Inflammatory macrophage treated with lipopolysaccharide for 4 hours (primary cell): ENCODE measurements around the gene POU4F1.
A peak's percentile ranks its signal among the peaks of the same experiment; 100 is the strongest.
"Not testable (repeated sequence)": the region's sequence is repeated elsewhere in the genome, so short reads cannot be mapped to it uniquely, and the experiment has no call there.

ENCODE experiments used
- DNase-seq: peaks from one replicate; pipeline ENCODE4 v3.0.0-alpha.2; 2020

POU4F1 gene, protein sequence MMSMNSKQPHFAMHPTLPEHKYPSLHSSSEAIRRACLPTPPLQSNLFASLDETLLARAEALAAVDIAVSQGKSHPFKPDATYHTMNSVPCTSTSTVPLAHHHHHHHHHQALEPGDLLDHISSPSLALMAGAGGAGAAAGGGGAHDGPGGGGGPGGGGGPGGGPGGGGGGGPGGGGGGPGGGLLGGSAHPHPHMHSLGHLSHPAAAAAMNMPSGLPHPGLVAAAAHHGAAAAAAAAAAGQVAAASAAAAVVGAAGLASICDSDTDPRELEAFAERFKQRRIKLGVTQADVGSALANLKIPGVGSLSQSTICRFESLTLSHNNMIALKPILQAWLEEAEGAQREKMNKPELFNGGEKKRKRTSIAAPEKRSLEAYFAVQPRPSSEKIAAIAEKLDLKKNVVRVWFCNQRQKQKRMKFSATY

DNA sequence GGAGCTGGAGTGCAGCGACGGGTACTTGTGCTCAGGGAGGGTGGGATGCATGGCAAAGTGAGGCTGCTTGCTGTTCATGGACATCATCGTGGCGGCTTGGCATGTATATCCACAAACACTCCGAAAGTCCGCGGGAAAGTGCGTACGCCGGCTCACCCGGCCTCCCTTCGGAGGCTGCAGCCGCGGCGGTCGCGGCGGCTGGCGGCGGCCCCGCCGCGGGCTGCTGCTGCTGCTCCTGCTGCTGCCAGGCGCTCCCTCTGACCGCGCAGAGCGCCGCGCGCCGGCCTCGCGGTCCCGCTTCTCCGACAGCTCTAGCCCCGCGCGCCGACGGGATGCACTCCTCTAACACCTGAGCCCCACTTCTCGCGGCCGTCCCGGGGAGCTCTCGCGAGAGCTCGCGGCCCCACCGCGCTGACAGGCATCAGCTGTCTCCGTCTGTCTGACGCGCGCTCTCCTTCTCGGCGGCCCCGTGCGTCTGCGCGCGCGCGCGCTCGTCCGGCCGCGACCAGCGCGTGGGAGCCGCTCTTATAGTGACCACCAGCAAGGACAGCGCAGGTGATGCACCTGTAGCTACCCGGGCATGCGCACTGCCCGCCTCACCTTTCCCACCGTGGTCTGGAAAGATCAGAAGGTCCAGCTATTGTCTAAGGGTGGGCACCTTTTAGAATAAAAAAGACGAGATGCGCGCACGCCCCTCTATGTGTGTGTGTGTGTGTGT is at the start of gene POU4F1:
Gene POU4F1 (minus strand): TSS at position 313 of the 718 bp plus-strand sequence. CDS start 226 bp downstream, at position 87.
- DNase-seq: peak; percentile 35

DNA sequence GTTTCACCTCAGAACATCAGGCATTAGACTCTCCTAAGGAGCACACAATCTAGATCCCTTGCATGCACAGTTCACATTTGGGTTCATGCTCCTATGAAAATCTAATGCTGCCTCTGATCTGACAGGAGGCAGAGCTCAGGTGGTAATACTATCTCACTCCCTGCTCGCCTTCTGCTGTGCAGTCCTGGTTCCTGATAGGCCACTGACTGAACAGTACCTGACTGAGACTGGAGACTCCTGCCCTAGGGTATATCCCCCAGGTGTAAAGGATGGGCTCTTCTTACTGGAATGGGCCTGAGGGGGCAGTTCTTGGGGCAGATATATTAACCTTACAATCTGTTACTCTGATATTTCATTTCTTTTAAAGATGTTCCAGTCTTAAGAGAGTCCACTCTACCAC is 49.3 kb upstream of the POU4F1 start:
- DNase-seq: no peak

DNA sequence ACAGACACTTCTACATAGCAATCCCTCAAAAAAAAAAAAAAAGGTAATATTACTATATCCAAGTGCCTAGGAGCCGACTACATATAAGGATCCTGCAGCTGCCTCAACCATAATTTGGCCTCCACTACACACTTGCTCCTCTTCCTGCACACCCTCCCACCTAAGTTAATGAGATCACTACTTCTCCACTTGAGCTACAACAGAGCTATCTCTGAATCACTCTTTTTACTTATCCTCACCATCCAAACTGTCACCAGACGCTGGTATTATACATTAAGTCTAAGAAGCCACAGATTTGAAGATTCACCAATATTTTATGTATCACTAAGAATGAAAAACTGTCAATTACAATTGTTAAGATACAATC is 47.3 kb upstream of the POU4F1 start:
- no peak for DNase-seq

DNA sequence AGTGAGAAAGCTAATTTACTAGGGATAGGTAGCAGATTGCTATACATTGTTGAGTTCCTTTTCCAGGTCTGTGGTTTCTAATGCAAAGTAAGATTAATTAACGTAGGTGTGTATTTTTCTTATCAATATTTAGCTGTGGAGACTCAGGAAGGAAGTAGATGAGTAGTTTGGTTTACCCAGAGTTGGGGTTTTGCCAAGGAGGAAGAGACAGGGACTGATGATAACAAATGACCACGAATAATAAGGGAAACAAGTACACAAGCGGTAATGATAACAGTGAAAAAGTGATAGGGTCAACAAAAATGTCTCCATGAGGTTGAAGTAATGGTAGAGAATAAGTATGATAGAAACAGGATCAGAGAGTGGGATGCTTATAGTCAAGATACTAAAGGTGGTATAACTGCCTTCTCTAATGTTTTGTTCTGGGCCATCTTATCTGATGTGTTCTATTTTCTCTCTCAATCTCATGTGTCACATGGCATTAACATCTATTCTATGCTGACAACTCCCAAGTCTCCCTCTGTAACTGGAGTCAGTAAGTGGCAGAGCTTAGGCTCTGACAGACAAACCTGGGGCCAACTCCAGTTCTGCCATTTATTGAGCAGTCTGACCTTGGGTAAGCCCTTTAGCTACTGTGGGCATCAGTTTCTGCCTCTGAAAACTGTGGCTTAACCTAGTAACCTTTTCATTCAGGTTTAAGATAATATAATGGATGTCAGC is 46.8 kb upstream of the POU4F1 start:
- DNase-seq: no peak

DNA sequence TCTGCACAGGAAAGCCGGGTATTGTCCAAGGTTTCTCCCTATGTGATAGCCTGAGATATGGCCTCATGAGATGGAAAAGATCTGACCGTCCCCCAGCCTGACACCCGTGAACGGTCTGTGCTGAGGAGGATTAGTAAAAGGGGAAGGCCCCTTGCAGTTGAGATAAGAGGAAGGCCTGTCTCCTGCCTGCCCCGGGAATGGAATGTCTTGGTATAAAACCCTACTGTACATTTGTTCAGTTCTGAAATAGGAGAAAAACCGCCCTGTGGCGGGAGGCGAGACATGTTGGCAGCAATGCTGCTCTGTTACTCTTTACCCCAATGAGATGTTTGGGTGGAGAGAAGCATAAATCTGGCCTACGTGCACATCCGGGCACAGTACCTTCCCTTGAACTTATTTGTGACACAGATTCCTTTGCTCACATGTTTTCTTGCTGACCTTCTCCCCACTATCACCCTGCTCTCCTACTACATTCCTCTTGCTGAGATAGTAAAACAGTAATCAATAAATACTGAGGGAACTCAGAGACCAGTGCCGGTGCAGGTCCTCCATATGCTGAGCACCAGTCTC is 43.8 kb upstream of the POU4F1 start:
- DNase-seq: not testable (repeated sequence)

DNA sequence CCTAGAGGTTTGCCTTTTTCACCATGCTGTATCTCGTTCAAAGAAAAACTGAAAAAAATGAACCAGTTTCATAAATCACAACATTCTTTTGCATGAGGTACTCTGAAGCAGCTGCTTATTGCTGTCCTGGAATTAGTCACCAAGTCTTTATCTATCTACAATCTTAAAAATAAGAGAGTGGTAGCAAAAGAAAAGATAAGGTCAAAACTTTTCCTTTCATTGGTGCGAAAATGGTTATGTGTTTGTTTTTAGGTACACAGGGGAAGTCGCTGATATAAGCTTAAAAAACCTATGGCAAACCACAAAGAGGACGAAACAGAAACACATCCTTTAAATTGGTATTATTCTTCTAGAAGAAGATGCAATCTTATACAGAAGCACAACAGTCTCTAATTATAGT is 34.9 kb upstream of the POU4F1 start:
- DNase-seq: no peak

DNA sequence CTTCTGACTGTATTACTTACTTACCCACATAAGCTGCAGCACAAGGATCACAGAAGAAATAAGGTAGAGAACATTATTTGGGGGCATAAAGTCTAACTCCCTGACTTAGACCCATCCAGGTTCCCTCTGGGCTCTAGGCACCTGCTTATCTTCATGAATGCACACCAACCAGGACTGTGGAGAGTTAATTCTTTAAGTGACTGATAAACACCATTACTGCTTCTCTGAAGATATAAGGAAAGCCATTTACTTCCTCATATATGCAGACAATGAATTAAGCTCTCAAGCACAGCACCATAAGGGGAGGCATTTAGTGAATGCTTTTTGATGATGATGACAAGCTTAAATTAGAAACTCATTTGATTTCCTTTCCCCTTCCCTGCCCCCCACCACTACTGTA is 33.1 kb upstream of the POU4F1 start:
- no peak for DNase-seq

DNA sequence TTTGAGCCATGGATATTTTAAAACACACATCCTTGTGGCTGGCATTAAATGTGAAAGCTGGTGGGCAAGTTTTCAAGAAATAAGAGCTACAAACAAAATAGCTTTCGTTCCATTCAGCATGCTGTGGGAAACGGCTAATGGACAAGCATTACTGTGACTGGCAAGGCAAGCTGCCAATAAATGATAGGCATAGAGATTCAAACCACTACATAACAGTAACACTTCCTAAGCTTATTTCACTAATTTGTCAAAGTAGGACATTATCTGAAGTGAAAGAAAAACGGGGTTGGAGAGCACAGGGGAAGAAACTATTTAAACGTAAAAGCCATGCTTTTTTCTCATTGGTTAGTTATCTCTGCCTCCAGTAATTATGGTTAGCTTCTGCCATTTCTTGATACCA is 29.6 kb upstream of the POU4F1 start:
- DNase-seq: no peak

DNA sequence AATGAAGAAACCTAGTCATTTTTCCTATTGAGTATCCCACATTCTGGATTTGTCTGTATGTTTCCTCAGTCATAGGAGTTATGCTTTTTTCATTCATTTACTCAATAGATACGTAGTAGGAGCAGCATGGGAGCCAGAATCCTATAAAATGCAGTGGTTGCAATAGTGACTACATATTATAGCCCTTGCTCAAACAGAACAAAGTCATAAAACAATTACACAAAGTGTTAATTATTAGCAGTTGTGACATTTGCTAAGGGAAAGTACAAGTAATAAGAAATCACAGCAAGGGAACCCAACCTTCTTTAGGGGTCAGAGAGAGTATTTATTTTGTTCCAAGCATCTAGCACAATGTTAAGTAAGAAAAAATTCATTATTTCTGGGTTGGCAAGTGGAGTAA is 27.7 kb upstream of the POU4F1 start:
- DNase-seq: no peak

DNA sequence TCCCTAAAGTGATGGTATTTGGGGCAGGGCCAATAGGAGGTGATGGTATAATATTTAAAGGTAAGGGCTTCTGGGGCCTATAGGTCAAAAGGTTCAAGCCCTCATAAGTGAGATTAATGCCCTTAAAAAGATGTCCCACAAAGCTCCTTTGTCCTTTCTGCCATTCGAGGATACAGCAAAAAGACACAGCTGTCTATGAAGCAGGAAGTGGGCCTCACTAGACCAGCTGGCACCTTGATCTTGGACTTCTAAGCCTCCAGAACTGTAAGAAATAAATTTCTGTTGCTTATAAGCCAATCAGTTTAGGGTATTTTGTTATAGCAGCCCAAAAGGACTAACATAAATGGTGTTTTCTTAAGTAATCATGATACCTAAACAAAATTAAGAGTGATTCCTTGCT is 27.2 kb upstream of the POU4F1 start:
- no peak for DNase-seq

DNA sequence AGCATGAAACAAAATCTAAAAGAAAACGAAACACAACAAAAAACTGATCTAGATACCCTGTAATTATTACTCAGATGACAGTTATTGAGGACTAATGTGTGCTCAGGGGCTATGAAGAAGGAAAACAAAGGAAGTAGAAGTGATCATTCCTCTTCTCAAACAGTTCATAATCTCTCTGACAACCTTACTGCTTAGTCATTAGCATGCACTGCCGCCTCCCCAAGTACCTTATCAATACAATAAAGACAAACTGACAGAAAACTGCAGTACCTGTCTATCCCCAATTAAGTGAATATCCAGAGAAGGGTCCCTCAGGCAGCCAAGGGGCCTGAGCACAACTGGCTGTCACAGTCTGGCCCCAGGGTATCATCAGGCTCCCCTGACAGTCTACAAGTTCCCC is 22.0 kb upstream of the POU4F1 start:
- no peak for DNase-seq

DNA sequence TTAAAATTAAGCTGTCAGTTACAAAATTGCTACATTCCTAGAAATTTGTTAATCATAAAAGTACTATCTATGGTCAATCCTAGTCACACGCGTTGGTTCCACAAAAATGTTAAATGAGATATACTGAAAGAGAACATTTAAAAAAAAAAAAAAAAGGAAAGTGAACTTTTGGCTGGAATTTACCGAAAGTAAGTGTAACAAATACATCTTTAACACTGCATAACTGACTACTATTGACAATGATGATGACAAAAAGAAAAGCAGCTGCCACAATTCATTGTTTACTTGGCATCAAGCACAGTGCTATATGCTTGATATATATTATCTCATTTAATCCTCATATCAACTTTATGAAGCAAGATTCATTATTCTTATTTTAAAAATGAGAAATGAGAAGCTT is 19.8 kb upstream of the POU4F1 start:
- no peak for DNase-seq

DNA sequence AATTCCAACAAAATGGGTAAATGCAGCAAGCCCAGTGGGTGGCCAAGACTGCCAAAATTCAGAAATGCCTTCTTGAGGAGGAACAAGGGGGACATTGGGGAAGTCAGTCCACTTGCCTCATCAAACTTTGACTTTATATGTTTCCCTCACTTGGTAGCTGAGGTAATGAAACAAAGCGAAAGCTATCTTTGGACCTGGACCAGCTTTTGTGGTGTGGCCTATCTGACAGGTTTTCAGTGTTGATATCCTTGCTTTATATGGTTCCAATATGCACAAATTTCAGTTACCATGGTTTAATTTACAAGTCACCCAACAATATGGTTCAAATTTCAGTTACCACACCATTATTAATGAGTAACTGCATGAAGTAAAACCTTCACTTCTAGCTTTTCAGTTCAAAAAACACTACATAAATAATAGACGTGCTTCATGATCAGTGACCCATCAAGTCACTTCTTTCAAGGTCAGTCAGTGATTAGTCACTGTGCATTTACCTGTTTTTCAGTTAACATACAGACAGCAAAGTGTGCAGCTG is 17.7 kb upstream of the POU4F1 start:
- no peak for DNase-seq

DNA sequence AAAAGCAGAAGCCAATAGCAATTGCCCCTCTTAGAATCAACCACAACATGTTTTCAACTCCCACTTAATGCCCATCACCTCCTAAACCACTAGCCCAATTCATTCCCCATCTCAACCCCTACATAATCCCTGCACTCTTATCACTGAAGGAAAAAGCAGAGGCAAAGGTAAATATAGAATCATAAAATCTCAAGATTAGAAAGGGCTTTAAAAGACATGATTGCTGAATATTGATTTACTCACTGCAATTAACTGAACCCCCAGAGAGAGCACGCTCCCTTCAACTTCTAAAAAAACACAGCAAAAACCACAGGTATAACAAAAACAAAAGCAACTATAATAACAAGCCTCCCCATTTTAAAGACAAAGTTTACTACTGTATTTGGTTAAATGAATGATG is 15.1 kb upstream of the POU4F1 start:
- DNase-seq: no peak

DNA sequence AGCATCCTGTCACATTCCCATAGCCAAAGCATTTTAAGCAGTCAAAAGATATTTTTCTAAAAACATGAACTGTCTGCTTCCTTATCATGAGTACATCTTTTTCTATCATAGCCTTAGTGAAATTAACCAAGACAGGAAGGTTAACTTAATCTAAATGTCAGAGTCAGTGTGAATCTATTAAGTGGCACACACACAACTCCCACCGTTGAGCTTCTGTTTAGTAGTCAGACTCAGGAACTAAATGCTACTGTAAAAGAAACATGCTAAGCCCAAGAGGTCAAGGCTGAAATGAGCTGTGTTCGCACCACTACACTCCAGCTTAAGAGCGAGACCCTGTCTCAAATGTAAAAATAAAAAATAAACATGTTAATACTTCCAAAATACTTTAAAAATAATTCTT is 7.7 kb upstream of the POU4F1 start:
- no peak for DNase-seq

DNA sequence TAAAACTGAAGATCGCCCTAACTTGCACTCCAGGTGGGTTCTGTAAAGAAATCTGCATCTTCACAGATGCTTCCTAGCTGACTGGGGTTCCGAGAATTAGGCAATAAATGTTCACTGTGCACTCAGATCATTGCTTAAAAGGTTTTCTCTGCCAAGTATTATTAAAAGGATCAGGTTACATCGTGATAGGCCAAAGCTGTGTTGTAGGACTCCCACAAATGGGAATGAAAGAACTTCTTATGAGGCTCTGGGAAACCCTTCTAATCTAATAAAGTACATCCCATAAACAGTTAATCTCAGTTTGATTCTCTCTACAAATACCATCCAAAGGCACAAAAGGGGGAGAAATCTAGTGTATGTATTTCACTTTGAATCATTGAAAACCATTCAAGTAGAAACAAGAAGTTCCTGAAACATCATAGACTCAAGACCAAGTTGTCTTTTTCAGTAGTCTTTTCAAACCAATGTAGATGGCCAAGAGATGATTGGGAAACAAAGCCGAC is 7.1 kb upstream of the POU4F1 start:
- DNase-seq: no peak

DNA sequence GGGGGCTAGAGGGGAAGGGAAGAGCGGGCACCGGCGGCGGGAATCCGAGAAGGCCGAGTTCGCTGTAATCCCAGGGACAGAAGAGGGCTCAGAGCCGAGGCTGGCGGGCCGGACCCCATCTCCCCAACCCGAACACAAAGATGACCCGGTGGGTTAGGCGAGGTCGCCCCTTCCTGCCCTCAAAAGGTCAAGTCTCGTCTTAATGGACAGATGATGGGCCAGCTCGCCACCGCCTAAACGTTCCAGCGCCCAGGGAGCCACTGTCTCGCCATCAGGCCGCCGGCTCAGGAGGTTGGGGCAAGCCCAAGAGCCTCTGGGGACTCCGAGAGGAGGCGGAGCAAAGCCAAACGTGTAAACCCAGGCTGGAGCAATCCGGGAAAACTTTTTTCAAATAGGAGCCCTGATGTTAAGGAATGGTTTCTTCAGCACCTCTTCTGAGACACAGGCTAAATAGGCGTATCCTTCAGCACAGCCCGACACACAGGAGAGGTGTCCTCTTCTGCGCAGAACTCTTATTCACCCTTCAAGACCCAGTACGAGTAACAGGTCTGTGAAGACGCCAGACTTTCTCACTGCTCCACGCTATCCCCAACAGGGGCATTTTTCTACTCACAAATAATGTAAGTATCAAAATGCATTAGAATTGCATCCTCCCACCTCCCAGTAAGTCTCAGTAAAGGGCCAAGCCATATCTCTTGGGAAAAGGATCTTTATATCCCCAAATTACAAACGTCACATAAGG is 6.3 kb upstream of the POU4F1 start:
- DNase-seq: no peak

DNA sequence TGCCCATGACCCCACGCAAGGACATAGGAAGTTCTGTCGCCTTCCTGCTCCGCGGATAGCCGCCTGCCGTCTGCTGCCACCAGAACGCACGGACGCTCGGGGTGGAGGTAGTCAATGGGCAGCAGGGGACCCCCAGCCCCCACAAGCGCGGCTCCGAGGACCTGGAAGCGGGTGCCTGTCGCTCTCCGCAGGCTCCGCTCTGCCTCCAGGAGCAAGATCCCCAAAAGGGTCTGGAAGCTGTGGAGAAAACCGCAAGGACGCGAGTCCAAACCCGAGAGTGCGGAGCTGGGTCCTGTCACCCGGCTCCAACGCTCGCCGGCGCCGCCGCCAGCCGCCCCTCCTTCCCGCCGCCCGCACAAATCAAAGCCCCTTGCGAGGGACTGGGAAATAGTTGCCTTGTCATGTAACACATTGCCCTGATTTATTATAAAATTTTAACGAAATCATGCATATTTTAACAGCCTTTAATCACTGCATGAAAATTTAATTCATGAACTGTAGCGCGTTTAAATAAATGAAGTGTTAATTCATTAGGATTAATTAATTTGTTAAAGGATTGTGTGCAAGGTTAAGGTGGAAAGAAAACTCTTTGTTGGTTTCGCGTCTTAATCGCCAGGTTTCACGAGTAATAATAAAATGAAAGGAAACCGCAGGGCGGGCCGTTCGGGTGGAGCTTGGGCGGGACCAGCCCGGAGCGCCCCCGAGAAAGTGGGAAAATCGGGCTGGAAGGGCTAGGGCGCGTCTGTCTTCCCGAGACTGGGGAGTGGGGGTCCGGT is 5.5 kb upstream of the POU4F1 start:
- DNase-seq: no peak

DNA sequence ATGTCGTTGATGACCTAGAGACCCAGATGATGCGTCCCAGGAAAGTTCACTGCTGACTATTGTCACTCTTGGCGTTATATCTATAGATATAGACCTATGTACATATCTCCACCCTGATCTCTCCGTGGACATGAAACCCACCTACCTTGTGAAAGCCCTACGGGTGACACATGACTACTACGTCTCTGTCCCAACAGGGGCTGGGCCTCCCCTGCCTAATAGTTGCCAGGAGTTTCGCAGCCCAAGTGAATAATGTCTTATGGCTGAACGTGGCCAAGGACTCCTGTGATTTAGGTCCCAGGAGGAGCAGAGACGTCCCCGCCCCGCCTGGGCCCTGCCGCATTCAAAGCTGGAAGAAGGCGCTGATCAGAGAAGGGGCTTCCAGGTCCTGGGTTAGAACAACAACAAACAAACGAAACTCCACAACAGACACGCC is 4.9 kb upstream of the POU4F1 start:
- DNase-seq: no peak

DNA sequence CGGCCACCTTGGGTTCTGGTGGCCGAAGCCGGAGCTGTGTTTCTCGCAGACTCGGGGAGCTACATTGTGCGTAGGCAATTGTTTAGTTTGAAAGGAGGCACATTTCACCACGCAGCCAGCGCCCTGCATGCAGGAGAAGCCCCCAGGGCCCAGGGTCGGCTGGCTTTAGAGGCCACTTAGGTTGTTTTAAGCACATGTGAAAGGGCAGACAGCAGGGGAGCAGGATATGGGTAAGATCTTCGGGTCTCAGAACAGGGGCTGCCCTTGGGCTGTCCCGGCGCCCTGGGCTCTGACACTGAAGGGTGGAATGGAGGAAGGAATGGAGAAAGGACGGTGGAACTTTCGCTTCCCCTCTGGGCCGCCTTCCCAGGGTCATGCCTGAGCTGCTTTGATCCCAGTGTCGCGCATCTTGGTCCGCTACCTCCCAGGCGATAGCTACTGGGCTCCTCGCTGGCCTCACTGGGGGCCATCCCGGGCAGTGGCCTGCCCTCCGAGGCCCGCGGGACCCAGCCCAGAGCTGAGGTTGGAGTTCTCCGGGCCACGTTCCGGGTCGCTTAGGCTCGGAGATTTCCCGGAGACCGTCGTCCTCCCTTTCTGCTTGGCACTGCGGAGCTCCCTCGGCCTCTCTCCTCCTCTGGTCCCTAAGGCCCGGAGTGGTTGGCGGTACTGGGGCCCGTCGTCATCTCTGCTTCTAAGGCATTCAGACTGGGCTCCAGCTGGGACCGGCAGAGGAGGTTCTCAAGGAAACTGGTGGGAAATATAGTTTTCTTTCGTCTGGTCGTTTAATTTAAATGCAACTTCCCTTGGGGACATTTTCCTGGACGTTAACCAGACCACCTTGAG is 4.3 kb upstream of the POU4F1 start:
- DNase-seq: no peak
